Esophagus squamous epithelium (tissue), 4 donors: ENCODE results near the gene PPM1L.

ENCODE experiments used
- POLR2A ChIP-seq, 4 donors: fragments of 450-650 bp; IDR thresholded peaks; one replicate each; pipeline ENCODE4 v1.6.1; 2017; ENCODE audit warnings: antibody characterized with exemption in 4 of 4, mild to moderate bottlenecking in 4 of 4, moderate library complexity in 3 of 4
- TF ChIP-seq, protein P1 (sequence below), 6 experiments: fragments of 450-650 bp in 4 of 6; fragments of 200-600 bp in 2 of 6; sonication (generic) in 2 of 6; IDR thresholded peaks; one replicate each; pipeline ENCODE4 v1.5.1; 2016 to 2019; ENCODE audit warnings: antibody characterized with exemption in 6 of 6, mild to moderate bottlenecking in 4 of 6, moderate library complexity in 4 of 6

- TF ChIP-seq, protein P1, sequence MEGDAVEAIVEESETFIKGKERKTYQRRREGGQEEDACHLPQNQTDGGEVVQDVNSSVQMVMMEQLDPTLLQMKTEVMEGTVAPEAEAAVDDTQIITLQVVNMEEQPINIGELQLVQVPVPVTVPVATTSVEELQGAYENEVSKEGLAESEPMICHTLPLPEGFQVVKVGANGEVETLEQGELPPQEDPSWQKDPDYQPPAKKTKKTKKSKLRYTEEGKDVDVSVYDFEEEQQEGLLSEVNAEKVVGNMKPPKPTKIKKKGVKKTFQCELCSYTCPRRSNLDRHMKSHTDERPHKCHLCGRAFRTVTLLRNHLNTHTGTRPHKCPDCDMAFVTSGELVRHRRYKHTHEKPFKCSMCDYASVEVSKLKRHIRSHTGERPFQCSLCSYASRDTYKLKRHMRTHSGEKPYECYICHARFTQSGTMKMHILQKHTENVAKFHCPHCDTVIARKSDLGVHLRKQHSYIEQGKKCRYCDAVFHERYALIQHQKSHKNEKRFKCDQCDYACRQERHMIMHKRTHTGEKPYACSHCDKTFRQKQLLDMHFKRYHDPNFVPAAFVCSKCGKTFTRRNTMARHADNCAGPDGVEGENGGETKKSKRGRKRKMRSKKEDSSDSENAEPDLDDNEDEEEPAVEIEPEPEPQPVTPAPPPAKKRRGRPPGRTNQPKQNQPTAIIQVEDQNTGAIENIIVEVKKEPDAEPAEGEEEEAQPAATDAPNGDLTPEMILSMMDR (IDR thresholded peaks at IDR 0.05), result no peak
- no peak for TF ChIP-seq POLR2A (IDR thresholded peaks at IDR 0.05)
Observed at GRCh38 chr3:160963949-160964348, 207.9 kb downstream of the PPM1L start.
